Anterior cingulate cortex (tissue), 58 donors: ENCODE data around the gene ZBTB47.
A peak's percentile ranks its signal among the peaks of the same experiment; 100 is the strongest.

ENCODE experiments used
- DNase-seq, 58 donors: peaks; one replicate each; lab custom pipeline; 2025; lab: John Stamatoyannopoulos, UW

Gene ZBTB47

GRCh38 chr3:42653560-42654330 lies at the start of gene ZBTB47:
TSS of gene ZBTB47 (plus strand) at chr3:42653697. CDS start at chr3:42658356, 4,659 bp downstream.
- DNase-seq, result peak in 45 of 58 donors; percentile 34 to 83 (median 65)

GRCh38 chr3:42605546-42606173 lies 47.8 kb upstream of the ZBTB47 start:
- peak in 1 of 58 donors; percentile 18 for DNase-seq

- no peak for DNase-seq
Observed at GRCh38 chr3:42608581-42608980, 44.9 kb upstream of the ZBTB47 start.

- DNase-seq, result no peak
Observed at GRCh38 chr3:42610976-42611375, 42.5 kb upstream of the ZBTB47 start.

GRCh38 chr3:42612217-42612616 lies 41.3 kb upstream of the ZBTB47 start:
- DNase-seq, result no peak

- DNase-seq, result no peak
Observed at GRCh38 chr3:42612928-42613327, 40.6 kb upstream of the ZBTB47 start.

- no peak for DNase-seq
Observed at GRCh38 chr3:42613462-42613861, 40.0 kb upstream of the ZBTB47 start.

GRCh38 chr3:42631620-42632019 lies 21.9 kb upstream of the ZBTB47 start:
- DNase-seq, result no peak

GRCh38 chr3:42632146-42632545 lies 21.4 kb upstream of the ZBTB47 start:
- no peak for DNase-seq

- no peak for DNase-seq
Observed at GRCh38 chr3:42633544-42633943, 20.0 kb upstream of the ZBTB47 start.

- no peak for DNase-seq
Observed at GRCh38 chr3:42635111-42635510, 18.4 kb upstream of the ZBTB47 start.

GRCh38 chr3:42637001-42637400 lies 16.5 kb upstream of the ZBTB47 start:
- DNase-seq, result no peak

- no peak for DNase-seq
Observed at GRCh38 chr3:42638339-42638842, 15.1 kb upstream of the ZBTB47 start.

- no peak for DNase-seq
Observed at GRCh38 chr3:42639192-42639591, 14.3 kb upstream of the ZBTB47 start.

- no peak for DNase-seq
Observed at GRCh38 chr3:42640129-42640528, 13.4 kb upstream of the ZBTB47 start.

GRCh38 chr3:42640771-42641370 lies 12.6 kb upstream of the ZBTB47 start:
- DNase-seq, result no peak

- DNase-seq, result no peak
Observed at GRCh38 chr3:42647821-42648459, 5.6 kb upstream of the ZBTB47 start.

GRCh38 chr3:42649006-42649405 lies 4.5 kb upstream of the ZBTB47 start:
- no peak for DNase-seq

GRCh38 chr3:42649783-42650182 lies 3.7 kb upstream of the ZBTB47 start:
- no peak for DNase-seq

GRCh38 chr3:42651248-42652091 lies 2.0 kb upstream of the ZBTB47 start:
- peak in 2 of 58 donors; percentile 27 to 33 for DNase-seq
